ENCODE data around the gene TTC16.

DNA sequence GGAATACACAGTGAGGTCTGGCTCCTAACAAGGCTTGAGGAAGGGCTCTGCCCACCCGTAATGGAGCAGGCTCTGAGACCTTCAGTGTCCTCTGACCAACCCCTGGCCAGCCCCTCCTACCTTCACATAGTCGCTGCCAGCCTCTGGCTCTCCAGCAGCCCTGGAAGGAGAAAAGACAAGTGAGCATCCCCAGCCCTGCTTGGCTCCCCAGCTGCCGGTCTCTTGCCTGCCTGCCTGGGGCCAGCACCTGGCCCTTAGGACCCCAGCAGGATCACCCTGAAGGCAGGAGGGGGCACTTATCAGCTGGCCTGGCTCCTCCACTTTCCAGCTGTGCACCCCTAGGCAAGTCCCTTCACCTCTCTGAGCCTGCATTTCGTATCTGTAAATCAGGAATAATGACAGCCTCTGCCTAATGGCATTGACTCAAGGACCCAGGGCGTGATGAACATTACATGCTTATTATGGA, 45.6 kb downstream of the TTC16 start:
- TF ChIP-seq, protein P1, sequence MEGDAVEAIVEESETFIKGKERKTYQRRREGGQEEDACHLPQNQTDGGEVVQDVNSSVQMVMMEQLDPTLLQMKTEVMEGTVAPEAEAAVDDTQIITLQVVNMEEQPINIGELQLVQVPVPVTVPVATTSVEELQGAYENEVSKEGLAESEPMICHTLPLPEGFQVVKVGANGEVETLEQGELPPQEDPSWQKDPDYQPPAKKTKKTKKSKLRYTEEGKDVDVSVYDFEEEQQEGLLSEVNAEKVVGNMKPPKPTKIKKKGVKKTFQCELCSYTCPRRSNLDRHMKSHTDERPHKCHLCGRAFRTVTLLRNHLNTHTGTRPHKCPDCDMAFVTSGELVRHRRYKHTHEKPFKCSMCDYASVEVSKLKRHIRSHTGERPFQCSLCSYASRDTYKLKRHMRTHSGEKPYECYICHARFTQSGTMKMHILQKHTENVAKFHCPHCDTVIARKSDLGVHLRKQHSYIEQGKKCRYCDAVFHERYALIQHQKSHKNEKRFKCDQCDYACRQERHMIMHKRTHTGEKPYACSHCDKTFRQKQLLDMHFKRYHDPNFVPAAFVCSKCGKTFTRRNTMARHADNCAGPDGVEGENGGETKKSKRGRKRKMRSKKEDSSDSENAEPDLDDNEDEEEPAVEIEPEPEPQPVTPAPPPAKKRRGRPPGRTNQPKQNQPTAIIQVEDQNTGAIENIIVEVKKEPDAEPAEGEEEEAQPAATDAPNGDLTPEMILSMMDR (IDR thresholded peaks at IDR 0.05) = no peak
- TF ChIP-seq EZH2 (IDR thresholded peaks at IDR 0.05; ENCODE audit: borderline replicate concordance, insufficient read depth, low read depth, low read length, poor library complexity, severe bottlenecking) = no peak
